RPMI7951 (cell line): ENCODE data around the gene MYH9. TPM values are rescaled to one million over a fixed set of nuclear protein-coding genes. Genes with fewer than 3 reads are reported as not detected.

Experiments
- DNase-seq: peaks from one replicate; pipeline ENCODE4 v3.0.0-alpha.2; 2012; ENCODE audit warnings: low read depth
- total RNA-seq: library from RNA; depleted of rRNA; stranded (reverse); fragments of >200 nt; shearing (Covaris generic); gene quantifications from 2 replicates; pipeline ENCODE4 v1.2.3, GENCODE V29; 2014

The MYH9 gene
- total RNA-seq, 1 experiment from 2014 or later = 260 TPM

DNA sequence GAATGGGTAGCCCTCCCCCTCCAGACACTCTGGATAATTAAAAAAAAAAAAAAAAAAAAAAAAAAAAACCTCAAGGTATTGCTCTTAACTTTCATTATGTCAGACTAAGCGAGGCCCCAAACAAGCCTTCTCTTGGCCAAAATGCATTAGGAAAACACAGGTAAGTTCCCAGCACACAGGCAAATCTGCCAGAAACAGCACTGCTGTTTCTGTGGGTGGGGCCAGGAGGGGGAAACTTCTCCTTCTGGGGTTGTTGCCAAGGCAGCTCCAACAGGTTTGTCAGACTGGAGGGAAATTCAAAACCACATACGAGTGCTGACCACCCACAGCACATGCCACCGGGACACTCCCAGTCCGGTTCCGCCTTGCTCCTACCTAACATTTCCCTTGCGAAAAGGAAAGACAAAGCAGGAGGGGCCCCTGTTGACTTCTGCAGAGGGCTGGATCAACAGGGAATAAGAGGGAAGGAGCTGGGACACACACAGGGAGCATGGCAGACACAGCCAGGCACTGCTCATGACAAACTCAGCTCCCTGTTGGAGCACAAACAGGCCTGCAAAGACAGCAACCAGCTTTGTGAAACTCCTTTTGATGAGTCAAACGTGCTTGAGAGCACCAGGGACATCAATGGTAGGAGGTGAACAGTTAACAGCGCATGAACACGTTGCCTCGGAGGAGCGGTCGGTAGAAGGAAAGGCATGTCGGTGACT is 55.0 kb downstream of the MYH9 start:
- DNase-seq = peak; percentile 89

DNA sequence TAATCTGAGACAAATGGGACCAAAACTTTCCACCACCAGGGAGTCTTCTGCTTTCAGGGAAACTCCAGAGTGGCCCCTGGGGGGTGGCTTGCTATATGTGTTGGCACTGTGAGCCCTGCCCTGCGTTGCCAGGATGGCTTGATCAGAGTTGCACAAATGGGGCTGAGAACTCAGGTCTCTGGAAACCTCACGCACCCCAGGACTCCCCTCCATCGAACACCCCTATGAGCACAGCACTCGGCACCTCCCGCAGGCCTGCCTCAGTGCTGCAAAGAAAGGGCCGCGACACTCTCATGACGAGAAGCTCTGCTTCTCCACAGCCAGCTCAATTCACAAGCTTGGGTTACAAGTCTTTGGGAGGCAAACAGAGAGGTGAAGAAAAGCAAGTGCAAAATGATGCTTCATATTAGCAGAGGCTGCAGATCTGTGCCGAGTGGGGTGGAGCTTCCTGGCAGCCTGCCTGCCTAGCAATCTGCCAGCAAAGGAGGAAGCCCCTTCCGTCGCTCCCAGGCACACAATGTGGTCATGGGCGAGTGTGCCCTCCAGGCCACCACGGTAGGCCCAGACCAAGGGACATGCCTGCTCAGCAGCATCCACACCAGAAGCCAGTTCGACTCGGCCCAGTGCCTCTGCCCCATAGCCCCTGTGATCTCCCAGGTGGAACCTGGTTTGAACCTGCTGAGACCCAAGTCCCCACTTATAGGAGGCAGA is 55.7 kb downstream of the MYH9 start:
- DNase-seq = peak; percentile 91

DNA sequence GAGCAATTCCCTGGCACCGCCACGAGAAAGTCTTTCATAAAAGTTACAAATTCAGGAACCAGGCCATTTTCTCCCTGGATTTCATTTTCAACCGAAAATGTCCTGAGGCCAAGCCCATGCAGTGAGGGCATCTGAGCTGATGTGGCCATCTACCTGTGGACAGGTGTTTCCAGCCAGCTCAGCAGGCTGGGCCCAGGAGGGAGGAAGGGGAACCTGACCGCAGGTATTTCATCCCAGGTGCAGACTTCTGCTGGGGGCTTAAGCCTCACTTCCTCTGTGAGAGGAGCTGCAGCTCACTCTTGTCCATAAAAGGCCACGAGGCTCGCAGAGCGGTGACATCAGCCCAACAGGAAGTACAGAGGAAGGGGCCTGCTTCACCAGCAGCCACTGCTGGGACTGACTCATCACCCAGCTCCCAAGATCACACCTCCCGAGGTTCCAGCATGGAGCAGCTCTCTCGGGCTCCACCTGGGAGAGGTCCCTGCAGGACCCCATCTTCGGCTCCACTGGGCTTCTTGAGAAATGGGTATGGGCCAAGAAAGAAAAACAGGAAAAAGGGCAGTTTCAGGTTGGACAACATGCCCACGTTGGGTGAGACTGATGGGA is 56.4 kb downstream of the MYH9 start:
- DNase-seq = peak; percentile 97

- DNase-seq = peak; percentile 94
Measured at GRCh38 chr22:36330655-36331305, 57.0 kb downstream of the MYH9 start.

GRCh38 chr22:36330127-36330526 is 57.6 kb downstream of the MYH9 start:
- DNase-seq = no peak

DNA sequence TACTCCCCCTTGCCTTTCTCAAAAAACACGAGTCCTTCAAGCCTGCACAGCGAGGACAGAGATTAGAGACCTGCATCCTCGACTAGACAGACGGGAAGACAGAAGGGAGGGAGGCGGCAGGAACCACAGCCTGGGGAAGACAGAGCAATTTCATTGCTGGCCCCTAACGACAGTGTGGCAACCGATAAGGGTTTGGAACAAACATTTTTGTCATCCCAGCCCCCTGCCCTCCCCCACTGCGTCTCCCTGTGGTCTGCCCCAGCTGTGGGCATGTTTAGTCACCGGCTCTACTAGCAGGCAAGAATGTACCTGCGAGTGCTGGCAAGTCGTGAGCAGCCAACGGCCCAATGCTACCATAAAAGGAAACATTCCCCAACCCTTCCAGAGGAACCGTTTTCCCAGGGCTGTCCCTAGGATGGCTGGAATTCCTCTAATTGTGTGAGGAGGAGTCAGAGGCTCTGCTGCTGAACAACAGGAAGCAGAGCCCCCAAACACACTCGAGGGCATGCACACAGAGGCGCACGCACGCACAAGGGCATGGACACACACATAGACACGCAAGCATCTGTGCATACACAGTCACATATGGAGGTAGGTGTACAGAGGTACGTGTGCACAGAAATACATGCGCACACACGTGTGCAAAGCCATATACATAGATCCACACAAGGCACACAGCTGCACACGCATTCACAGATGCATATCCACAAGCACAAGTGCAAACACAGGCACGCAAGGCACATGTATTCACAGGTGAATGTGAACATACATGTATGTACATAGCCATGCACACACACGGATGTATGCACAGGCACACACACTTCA is 58.3 kb downstream of the MYH9 start:
- peak; percentile 99 for DNase-seq

- DNase-seq = peak; percentile 99
Measured at GRCh38 chr22:36328635-36329253, 59.0 kb downstream of the MYH9 start.

- peak; percentile 46 for DNase-seq
Measured at GRCh38 chr22:36327922-36328551, 59.7 kb downstream of the MYH9 start.

DNA sequence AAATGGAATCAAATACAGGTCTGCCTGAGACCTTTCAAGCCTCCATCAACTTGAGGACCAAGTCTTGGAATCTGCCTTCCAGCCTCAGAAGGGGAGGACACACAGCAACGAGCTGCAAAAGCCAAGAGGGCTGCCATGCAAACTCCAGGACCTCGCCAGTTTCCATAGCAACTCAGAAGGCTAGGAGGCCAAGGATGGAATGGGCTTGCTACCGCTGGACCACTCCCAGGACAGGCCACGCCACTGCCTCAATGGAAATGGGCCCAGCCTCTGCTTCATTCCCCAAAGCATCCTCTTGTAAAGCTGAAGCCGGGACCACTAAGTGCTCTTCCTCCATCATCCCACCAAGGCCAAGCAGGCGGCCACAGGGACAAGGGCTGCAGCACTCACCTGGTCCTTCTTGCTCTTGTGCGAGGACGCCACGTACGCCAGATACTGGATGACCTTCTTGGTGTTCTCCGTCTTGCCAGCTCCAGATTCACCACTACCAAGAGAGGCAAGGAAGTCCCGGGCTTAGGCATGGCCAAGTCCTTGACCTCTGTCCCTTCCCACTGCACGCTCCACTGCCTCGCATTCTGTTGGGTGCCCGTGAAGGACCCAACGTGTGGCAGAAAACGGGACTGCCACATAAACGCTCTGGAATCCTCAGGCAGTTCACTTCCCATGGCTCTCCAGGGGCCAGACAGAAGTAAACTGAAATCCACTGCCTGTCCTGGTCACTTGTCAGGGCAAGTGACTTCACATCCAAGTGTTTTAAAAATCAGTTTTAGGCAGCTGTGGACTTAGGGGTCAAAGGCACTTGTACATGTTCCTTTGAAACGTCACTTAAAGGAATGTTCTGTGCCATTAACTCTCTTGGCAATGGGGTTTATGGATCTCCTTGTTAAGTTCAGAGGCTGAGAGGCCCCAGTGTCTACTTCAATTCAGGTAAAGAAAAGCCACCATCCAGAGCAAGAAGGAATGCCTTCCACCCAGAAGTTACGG is 61.3 kb downstream of the MYH9 start:
- no peak for DNase-seq

DNA sequence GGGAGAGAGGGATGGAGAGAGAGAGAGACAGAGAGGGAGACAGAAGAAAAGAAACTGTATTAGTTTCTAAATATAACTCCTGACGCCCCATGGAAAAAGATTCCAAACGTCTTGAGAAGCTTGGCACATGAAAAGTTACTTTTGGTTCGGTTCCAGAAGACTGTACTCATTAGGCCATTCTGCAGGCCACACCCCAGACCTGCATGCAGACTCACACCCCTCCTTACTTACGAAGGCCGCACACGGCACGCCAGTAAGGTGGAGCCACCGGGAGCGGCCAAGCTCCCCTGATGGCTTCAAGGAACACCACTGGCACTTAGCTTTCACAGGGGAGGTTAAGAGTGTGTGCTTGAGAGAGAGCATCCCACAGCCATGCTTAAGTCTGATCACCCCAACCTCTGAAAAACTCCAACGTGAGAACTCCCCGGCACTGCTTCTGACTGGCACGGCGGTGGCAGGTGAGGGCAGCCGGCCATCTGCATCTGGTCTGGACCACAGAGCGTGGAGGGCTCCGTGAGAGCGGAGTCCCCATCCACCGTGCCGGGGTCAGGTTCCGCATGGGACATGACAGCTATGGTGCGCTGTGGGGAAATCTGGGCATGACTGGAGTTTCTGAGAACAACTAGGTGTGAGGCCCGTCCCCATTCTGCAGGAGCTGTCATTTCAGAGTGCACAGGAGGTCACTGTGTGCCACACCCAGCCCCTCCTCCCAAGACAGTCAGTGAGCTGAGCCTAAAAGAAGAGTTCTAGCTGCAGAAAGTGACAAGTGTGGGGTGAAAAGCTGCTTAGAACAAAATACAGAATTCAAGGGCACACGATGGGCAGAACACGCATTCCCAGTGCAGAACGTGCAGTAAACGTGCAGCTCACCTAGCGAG is 62.4 kb downstream of the MYH9 start:
- DNase-seq = peak; percentile 89

- peak; percentile 77 for DNase-seq
Measured at GRCh38 chr22:36324414-36324813, 63.4 kb downstream of the MYH9 start.

GRCh38 chr22:36323855-36324331 is 63.9 kb downstream of the MYH9 start:
- DNase-seq = peak; percentile 58

- DNase-seq = peak; percentile 71
Measured at GRCh38 chr22:36323182-36323854, 64.4 kb downstream of the MYH9 start.

GRCh38 chr22:36322602-36322915 is 65.2 kb downstream of the MYH9 start:
- DNase-seq = no peak

- DNase-seq = no peak
Measured at GRCh38 chr22:36321797-36322601, 65.8 kb downstream of the MYH9 start.

GRCh38 chr22:36320553-36320952 is 67.2 kb downstream of the MYH9 start:
- no peak for DNase-seq
